ENCODE measurements around the gene TMEM123.

The TMEM123 gene

GRCh38 chr11:102419181-102419580 lies 33.4 kb downstream of the TMEM123 start:
- H3K27ac ChIP-seq (ENCODE audit: low read depth in 2 of 2, low read length in 2 of 2), result no peak overlapping the region
- no peak overlapping the region for H3K9ac ChIP-seq (ENCODE audit: low read depth in 1 of 2, low read length in 2 of 2)
- no peak overlapping the region for H3K4me3 ChIP-seq (ENCODE audit: low read length in 2 of 2)
- no peaks in the 10 kb centered on the region for H3K36me3 ChIP-seq (ENCODE audit: control insufficient read depth in 2 of 2, insufficient read depth in 2 of 2, low read length in 2 of 2)
- H3K4me1 ChIP-seq (ENCODE audit: control insufficient read depth in 2 of 2, insufficient read depth in 2 of 2, low read length in 2 of 2), result peaks cover 3 to 6% of the 10 kb centered on the region in 2 donors
- peaks cover 0 to 5% of the 10 kb centered on the region in 2 donors for H3K9me3 ChIP-seq (ENCODE audit: control insufficient read depth in 2 of 2, low read length in 2 of 2)
- no peaks in the 10 kb centered on the region for H3K27me3 ChIP-seq (ENCODE audit: control insufficient read depth in 2 of 2, insufficient read depth in 2 of 2, low read length in 2 of 2)

- Histone ChIP-seq H3K36me3 (ENCODE audit: control insufficient read depth in 2 of 2, insufficient read depth in 2 of 2, low read length in 2 of 2) (no peaks in the 10 kb centered on the region), H3K9me3 (ENCODE audit: control insufficient read depth in 2 of 2, low read length in 2 of 2) (peaks cover 0 to 5% of the 10 kb centered on the region in 2 donors), H3K9ac (ENCODE audit: low read depth in 1 of 2, low read length in 2 of 2) (no peak overlapping the region), H3K27me3 (ENCODE audit: control insufficient read depth in 2 of 2, insufficient read depth in 2 of 2, low read length in 2 of 2) (no peaks in the 10 kb centered on the region), H3K4me3 (ENCODE audit: low read length in 2 of 2) (no peak overlapping the region), H3K27ac (ENCODE audit: low read depth in 2 of 2, low read length in 2 of 2) (no peak overlapping the region), H3K4me1 (ENCODE audit: control insufficient read depth in 2 of 2, insufficient read depth in 2 of 2, low read length in 2 of 2) (peaks cover 3 to 7% of the 10 kb centered on the region in 2 donors)
Measured at GRCh38 chr11:102416976-102417375, 35.6 kb downstream of the TMEM123 start.

- Histone ChIP-seq H3K9me3 (ENCODE audit: control insufficient read depth in 2 of 2, low read length in 2 of 2) (peaks cover 0 to 5% of the 10 kb centered on the region in 2 donors), H3K36me3 (ENCODE audit: control insufficient read depth in 2 of 2, insufficient read depth in 2 of 2, low read length in 2 of 2) (peaks cover 0 to 3% of the 10 kb centered on the region in 2 donors), H3K4me1 (ENCODE audit: control insufficient read depth in 2 of 2, insufficient read depth in 2 of 2, low read length in 2 of 2) (peaks cover 3 to 7% of the 10 kb centered on the region in 2 donors), H3K27me3 (ENCODE audit: control insufficient read depth in 2 of 2, insufficient read depth in 2 of 2, low read length in 2 of 2) (no peaks in the 10 kb centered on the region), H3K27ac (ENCODE audit: low read depth in 2 of 2, low read length in 2 of 2) (no peak overlapping the region), H3K9ac (ENCODE audit: low read depth in 1 of 2, low read length in 2 of 2) (no peak overlapping the region), H3K4me3 (ENCODE audit: low read length in 2 of 2) (no peak overlapping the region)
Measured at GRCh38 chr11:102415304-102415916, 37.2 kb downstream of the TMEM123 start.

GRCh38 chr11:102414559-102414958 lies 38.0 kb downstream of the TMEM123 start:
- H3K9ac ChIP-seq (ENCODE audit: low read depth in 1 of 2, low read length in 2 of 2), result no peak overlapping the region
- no peaks in the 10 kb centered on the region for H3K27me3 ChIP-seq (ENCODE audit: control insufficient read depth in 2 of 2, insufficient read depth in 2 of 2, low read length in 2 of 2)
- peak overlapping the region in 1 of 2 donors; percentile 20 for H3K4me3 ChIP-seq (ENCODE audit: low read length in 2 of 2)
- H3K4me1 ChIP-seq (ENCODE audit: control insufficient read depth in 2 of 2, insufficient read depth in 2 of 2, low read length in 2 of 2), result peaks cover 3 to 7% of the 10 kb centered on the region in 2 donors
- H3K9me3 ChIP-seq (ENCODE audit: control insufficient read depth in 2 of 2, low read length in 2 of 2), result peaks cover 0 to 5% of the 10 kb centered on the region in 2 donors
- H3K36me3 ChIP-seq (ENCODE audit: control insufficient read depth in 2 of 2, insufficient read depth in 2 of 2, low read length in 2 of 2), result peaks cover 0 to 6% of the 10 kb centered on the region in 2 donors
- no peak overlapping the region for H3K27ac ChIP-seq (ENCODE audit: low read depth in 2 of 2, low read length in 2 of 2)

- H3K9ac ChIP-seq (ENCODE audit: low read depth in 1 of 2, low read length in 2 of 2), result no peak overlapping the region
- peaks cover 0 to 5% of the 10 kb centered on the region in 2 donors for H3K9me3 ChIP-seq (ENCODE audit: control insufficient read depth in 2 of 2, low read length in 2 of 2)
- peaks cover 3 to 7% of the 10 kb centered on the region in 2 donors for H3K4me1 ChIP-seq (ENCODE audit: control insufficient read depth in 2 of 2, insufficient read depth in 2 of 2, low read length in 2 of 2)
- no peak overlapping the region for H3K4me3 ChIP-seq (ENCODE audit: low read length in 2 of 2)
- H3K36me3 ChIP-seq (ENCODE audit: control insufficient read depth in 2 of 2, insufficient read depth in 2 of 2, low read length in 2 of 2), result peaks cover 0 to 6% of the 10 kb centered on the region in 2 donors
- no peaks in the 10 kb centered on the region for H3K27me3 ChIP-seq (ENCODE audit: control insufficient read depth in 2 of 2, insufficient read depth in 2 of 2, low read length in 2 of 2)
- H3K27ac ChIP-seq (ENCODE audit: low read depth in 2 of 2, low read length in 2 of 2), result no peak overlapping the region
Measured at GRCh38 chr11:102413497-102413896, 39.1 kb downstream of the TMEM123 start.

- Histone ChIP-seq H3K9ac (ENCODE audit: low read depth in 1 of 2, low read length in 2 of 2) (no peak overlapping the region), H3K4me1 (ENCODE audit: control insufficient read depth in 2 of 2, insufficient read depth in 2 of 2, low read length in 2 of 2) (peaks cover 3 to 7% of the 10 kb centered on the region in 2 donors), H3K36me3 (ENCODE audit: control insufficient read depth in 2 of 2, insufficient read depth in 2 of 2, low read length in 2 of 2) (peaks cover 0 to 9% of the 10 kb centered on the region in 2 donors), H3K4me3 (ENCODE audit: low read length in 2 of 2) (no peak overlapping the region), H3K9me3 (ENCODE audit: control insufficient read depth in 2 of 2, low read length in 2 of 2) (peaks cover 0 to 2% of the 10 kb centered on the region in 2 donors), H3K27me3 (ENCODE audit: control insufficient read depth in 2 of 2, insufficient read depth in 2 of 2, low read length in 2 of 2) (no peaks in the 10 kb centered on the region), H3K27ac (ENCODE audit: low read depth in 2 of 2, low read length in 2 of 2) (no peak overlapping the region)
Measured at GRCh38 chr11:102411142-102411541, 41.4 kb downstream of the TMEM123 start.

- Histone ChIP-seq H3K9me3 (ENCODE audit: control insufficient read depth in 2 of 2, low read length in 2 of 2) (peaks cover 0 to 3% of the 10 kb centered on the region in 2 donors), H3K4me3 (ENCODE audit: low read length in 2 of 2) (no peak overlapping the region), H3K27me3 (ENCODE audit: control insufficient read depth in 2 of 2, insufficient read depth in 2 of 2, low read length in 2 of 2) (no peaks in the 10 kb centered on the region), H3K9ac (ENCODE audit: low read depth in 1 of 2, low read length in 2 of 2) (no peak overlapping the region), H3K27ac (ENCODE audit: low read depth in 2 of 2, low read length in 2 of 2) (no peak overlapping the region), H3K4me1 (ENCODE audit: control insufficient read depth in 2 of 2, insufficient read depth in 2 of 2, low read length in 2 of 2) (peaks cover 3 to 7% of the 10 kb centered on the region in 2 donors), H3K36me3 (ENCODE audit: control insufficient read depth in 2 of 2, insufficient read depth in 2 of 2, low read length in 2 of 2) (peaks cover 0 to 14% of the 10 kb centered on the region in 2 donors)
Measured at GRCh38 chr11:102410382-102410784, 42.2 kb downstream of the TMEM123 start.

GRCh38 chr11:102408339-102408738 lies 44.2 kb downstream of the TMEM123 start:
- Histone ChIP-seq H3K9me3 (ENCODE audit: control insufficient read depth in 2 of 2, low read length in 2 of 2) (peaks cover 0 to 2% of the 10 kb centered on the region in 2 donors), H3K4me1 (ENCODE audit: control insufficient read depth in 2 of 2, insufficient read depth in 2 of 2, low read length in 2 of 2) (no peaks in the 10 kb centered on the region), H3K27ac (ENCODE audit: low read depth in 2 of 2, low read length in 2 of 2) (no peak overlapping the region), H3K4me3 (ENCODE audit: low read length in 2 of 2) (no peak overlapping the region), H3K27me3 (ENCODE audit: control insufficient read depth in 2 of 2, insufficient read depth in 2 of 2, low read length in 2 of 2) (no peaks in the 10 kb centered on the region), H3K36me3 (ENCODE audit: control insufficient read depth in 2 of 2, insufficient read depth in 2 of 2, low read length in 2 of 2) (peaks cover 4 to 20% of the 10 kb centered on the region in 2 donors), H3K9ac (ENCODE audit: low read depth in 1 of 2, low read length in 2 of 2) (no peak overlapping the region)

- H3K4me3 ChIP-seq (ENCODE audit: low read length in 2 of 2), result no peak overlapping the region
- H3K9me3 ChIP-seq (ENCODE audit: control insufficient read depth in 2 of 2, low read length in 2 of 2), result peaks cover 0 to 2% of the 10 kb centered on the region in 2 donors
- H3K9ac ChIP-seq (ENCODE audit: low read depth in 1 of 2, low read length in 2 of 2), result no peak overlapping the region
Measured at GRCh38 chr11:102407901-102408300, 44.7 kb downstream of the TMEM123 start.

GRCh38 chr11:102406099-102406498 lies 46.5 kb downstream of the TMEM123 start:
- no peak overlapping the region for H3K4me3 ChIP-seq (ENCODE audit: low read length in 2 of 2)
- H3K9ac ChIP-seq (ENCODE audit: low read depth in 1 of 2, low read length in 2 of 2), result no peak overlapping the region
- H3K4me1 ChIP-seq (ENCODE audit: control insufficient read depth in 2 of 2, insufficient read depth in 2 of 2, low read length in 2 of 2), result no peaks in the 10 kb centered on the region
- H3K27ac ChIP-seq (ENCODE audit: low read depth in 2 of 2, low read length in 2 of 2), result no peak overlapping the region
- H3K27me3 ChIP-seq (ENCODE audit: control insufficient read depth in 2 of 2, insufficient read depth in 2 of 2, low read length in 2 of 2), result no peaks in the 10 kb centered on the region
- peaks cover 0 to 2% of the 10 kb centered on the region in 2 donors for H3K9me3 ChIP-seq (ENCODE audit: control insufficient read depth in 2 of 2, low read length in 2 of 2)
- peaks cover 11 to 28% of the 10 kb centered on the region in 2 donors for H3K36me3 ChIP-seq (ENCODE audit: control insufficient read depth in 2 of 2, insufficient read depth in 2 of 2, low read length in 2 of 2)

More at GRCh38 chr11:102407901-102408300, 44.7 kb downstream of the TMEM123 start:
- Histone ChIP-seq H3K4me1 (ENCODE audit: control insufficient read depth in 2 of 2, insufficient read depth in 2 of 2, low read length in 2 of 2) (no peaks in the 10 kb centered on the region), H3K27ac (ENCODE audit: low read depth in 2 of 2, low read length in 2 of 2) (no peak overlapping the region), H3K36me3 (ENCODE audit: control insufficient read depth in 2 of 2, insufficient read depth in 2 of 2, low read length in 2 of 2) (peaks cover 4 to 20% of the 10 kb centered on the region in 2 donors), H3K27me3 (ENCODE audit: control insufficient read depth in 2 of 2, insufficient read depth in 2 of 2, low read length in 2 of 2) (no peaks in the 10 kb centered on the region)
